Ishikawa (cell line): ENCODE measurements around the gene ACLY.

Source experiments
- CEBPB ChIP-seq: IDR thresholded peaks from 2 replicates; pipeline ENCODE4 v1.6.1; 2012
- CREB1 ChIP-seq: IDR thresholded peaks from 2 replicates; pipeline ENCODE4 v1.6.1; 2012; ENCODE audit warnings: low read depth
- EGR1 ChIP-seq: IDR thresholded peaks from 2 replicates; pipeline ENCODE4 v1.6.1; 2012
- EP300 ChIP-seq: IDR thresholded peaks from 2 replicates; pipeline ENCODE4 v1.6.1; 2012; ENCODE audit warnings: borderline replicate concordance
- FOXM1 ChIP-seq: IDR thresholded peaks from 2 replicates; pipeline ENCODE4 v1.6.1; 2012; ENCODE audit warnings: low read depth, borderline replicate concordance
- MAX ChIP-seq: IDR thresholded peaks from 2 replicates; pipeline ENCODE4 v1.6.1; 2012
- NFIC ChIP-seq: IDR thresholded peaks from 2 replicates; pipeline ENCODE4 v1.6.1; 2012
- RAD21 ChIP-seq: IDR thresholded peaks from 2 replicates; pipeline ENCODE4 v1.6.1; 2012; ENCODE audit warnings: low read depth
- REST ChIP-seq: IDR thresholded peaks from 2 replicates; pipeline ENCODE4 v1.6.1; 2012; ENCODE audit warnings: low read depth, mild to moderate bottlenecking
- TAF1 ChIP-seq: IDR thresholded peaks from 2 replicates; pipeline ENCODE4 v1.6.1; 2012; ENCODE audit warnings: low read depth, mild to moderate bottlenecking
- TCF12 ChIP-seq: IDR thresholded peaks from 2 replicates; pipeline ENCODE4 v1.6.1; 2012; ENCODE audit warnings: low read depth
- TEAD4 ChIP-seq: IDR thresholded peaks from 2 replicates; pipeline ENCODE4 v1.6.1; 2012
- USF1 ChIP-seq: IDR thresholded peaks from 2 replicates; pipeline ENCODE4 v1.6.1; 2012
- YY1 ChIP-seq: IDR thresholded peaks from 2 replicates; pipeline ENCODE4 v1.6.1; 2012; ENCODE audit warnings: low read depth
- ZBTB7A ChIP-seq: IDR thresholded peaks from 2 replicates; pipeline ENCODE4 v1.6.1; 2012; ENCODE audit warnings: low read depth

ACLY gene

GRCh38 chr17:41920580-41920955 lies 1.8 kb upstream of the ACLY start:
- no peak for TF ChIP-seq EP300
- no peak for TF ChIP-seq CREB1
- no peak for TF ChIP-seq FOXM1

DNA sequence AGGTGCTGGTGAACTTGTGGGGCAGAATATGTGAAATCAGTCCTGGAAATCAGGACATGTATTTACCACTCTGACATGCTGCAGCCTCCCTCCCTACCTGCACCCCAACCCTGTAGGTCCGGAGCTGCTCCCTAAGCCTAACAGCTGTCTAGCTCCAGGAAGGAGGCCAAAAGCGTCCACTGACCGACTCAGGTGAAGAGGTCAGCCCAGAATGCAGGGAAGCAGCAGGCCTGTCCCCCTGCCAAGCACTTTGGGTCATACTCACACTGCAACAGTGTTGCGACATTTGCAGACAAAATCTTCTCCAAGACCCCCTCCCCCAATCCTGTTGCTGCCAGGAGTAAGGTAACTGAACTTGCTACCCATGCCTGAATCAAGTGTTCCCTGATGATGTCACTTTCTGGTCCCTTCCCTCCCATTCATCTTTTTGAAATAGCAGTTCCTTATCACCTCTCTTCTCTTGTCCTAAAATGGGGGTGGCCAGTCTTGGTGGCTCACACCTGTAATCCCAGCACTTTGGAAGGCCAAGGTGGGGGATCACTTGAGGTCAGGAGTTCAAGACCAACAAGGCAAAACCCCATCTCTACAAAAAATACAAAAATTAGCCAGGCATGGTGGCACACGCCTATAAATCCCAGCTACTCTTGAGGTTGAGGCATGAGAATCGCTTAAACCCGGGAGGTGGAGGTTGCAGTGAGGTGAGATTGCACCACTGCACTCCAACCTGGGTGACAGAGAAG lies 1.3 kb upstream of the ACLY start:
- TF ChIP-seq USF1 (no peak), RAD21 (no peak), REST (no peak), TEAD4 (no peak), CEBPB (peak; percentile 83), EGR1 (no peak)

DNA sequence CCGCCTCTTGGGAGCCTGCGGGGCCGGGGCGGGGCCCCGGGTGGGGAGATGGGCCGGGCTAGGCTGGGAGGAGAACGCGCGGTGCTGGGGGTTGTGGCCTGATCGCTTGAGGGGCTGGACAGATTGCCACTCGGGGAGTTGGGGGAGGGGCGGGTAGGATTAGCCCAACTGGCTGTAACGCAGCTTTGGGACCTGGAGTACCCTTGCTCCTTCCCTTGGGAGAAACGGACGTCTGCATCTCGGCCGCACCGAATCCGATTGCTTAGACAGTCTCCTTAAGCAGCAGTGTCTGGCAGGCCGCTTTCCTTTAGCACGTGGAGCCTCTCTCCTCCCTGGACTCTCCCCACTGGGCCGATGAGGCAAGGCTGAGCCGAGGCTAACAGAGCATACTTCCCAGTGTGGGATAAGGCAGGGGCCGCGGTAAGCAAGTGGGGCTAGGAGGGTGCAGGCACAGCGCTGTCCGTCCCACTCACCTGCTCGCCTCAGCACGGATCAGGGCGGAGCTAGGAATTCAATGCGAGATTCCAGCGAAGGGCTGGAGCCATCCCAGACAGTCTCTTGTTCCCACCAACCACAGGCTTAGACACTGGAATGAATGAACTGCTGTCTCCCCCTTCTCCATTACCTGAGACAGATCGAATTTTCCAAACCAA lies 540 bp upstream of the ACLY start:
- peak; percentile 86 for TF ChIP-seq MAX
- 0 out of 2 replicates have a peak, but pooled peaks have one; percentile 14 for TF ChIP-seq YY1
- TF ChIP-seq CEBPB, result no peak
- peak; percentile 86 for TF ChIP-seq TEAD4

DNA sequence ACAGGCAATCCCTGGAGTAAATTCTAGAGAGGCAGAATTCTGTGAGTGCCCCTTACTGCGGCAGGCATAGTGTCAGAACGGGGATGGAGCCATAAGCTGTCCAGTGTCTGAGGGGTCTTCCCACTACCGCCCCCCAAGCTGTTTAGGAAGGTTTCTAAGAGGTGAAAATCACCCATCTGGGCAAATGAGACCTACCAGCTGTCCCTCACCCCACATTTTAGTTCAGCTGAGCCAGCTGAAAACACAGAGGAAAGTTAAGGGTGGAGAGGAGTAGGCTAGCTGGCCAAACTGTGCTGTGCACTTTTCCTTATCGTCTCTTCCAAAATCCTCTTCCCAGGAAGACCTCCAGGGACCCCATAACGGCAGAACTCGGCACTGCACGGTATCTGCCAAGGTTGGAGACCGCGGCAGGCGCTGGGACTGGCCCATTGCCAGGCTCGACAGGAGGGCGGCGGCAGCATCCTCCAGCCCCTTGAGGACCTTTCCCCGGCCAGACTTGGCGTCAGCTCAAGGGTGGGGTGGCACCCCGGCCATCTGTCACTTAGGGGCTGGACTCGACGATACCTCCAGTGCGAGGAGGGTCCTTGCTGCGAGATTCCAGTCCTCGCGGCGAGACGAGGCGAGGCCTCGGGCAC lies 955 bp downstream of the ACLY start:
- TF ChIP-seq NFIC (peak; percentile 73), TEAD4 (no peak)

GRCh38 chr17:41917192-41917591 lies 1.6 kb downstream of the ACLY start:
- no peak for TF ChIP-seq TAF1
- TF ChIP-seq ZBTB7A, result no peak
- no peak for TF ChIP-seq USF1
- TF ChIP-seq FOXM1, result no peak
- no peak for TF ChIP-seq EP300
- TF ChIP-seq CEBPB, result no peak
- no peak for TF ChIP-seq EGR1
- no peak for TF ChIP-seq NFIC
- TF ChIP-seq MAX, result no peak
- no peak for TF ChIP-seq TEAD4
- TF ChIP-seq YY1, result no peak

- TF ChIP-seq USF1, result no peak
These were observed 3.2 kb downstream of the ACLY start for GRCh38 chr17:41915566-41915965.

GRCh38 chr17:41915020-41915419 lies 3.7 kb downstream of the ACLY start:
- TF ChIP-seq EP300 (no peak), TCF12 (no peak), TEAD4 (no peak)

- no peak for TF ChIP-seq RAD21
These were observed 4.4 kb downstream of the ACLY start for GRCh38 chr17:41914358-41914766.

GRCh38 chr17:41913798-41914197 lies 5.0 kb downstream of the ACLY start:
- TF ChIP-seq RAD21, result no peak
- no peak for TF ChIP-seq MAX
- no peak for TF ChIP-seq EGR1
- no peak for TF ChIP-seq USF1
- TF ChIP-seq ZBTB7A, result no peak
- TF ChIP-seq CREB1, result no peak
- TF ChIP-seq YY1, result no peak
- TF ChIP-seq EP300, result no peak
- TF ChIP-seq CEBPB, result no peak
